Suprapubic skin (tissue), 4 donors: ENCODE results near the gene FAM78A. TPM values are rescaled to one million over a fixed set of nuclear protein-coding genes. Genes with fewer than 3 reads are reported as not detected.
A peak's percentile ranks its signal among the peaks of the same experiment; 100 is the strongest.

Experiments used
- DNase-seq, 2 donors: peaks; one replicate each; pipeline ENCODE4 v3.0.0-alpha.2; 2019; ENCODE audit warnings: low spot score in 2 of 2
- H3K27ac ChIP-seq: fragments of 200-600 bp; sonication (generic); one replicate; pipeline ENCODE4 v1.5.1; 2019
- H3K27me3 ChIP-seq: fragments of 200-600 bp; sonication (generic); one replicate; pipeline ENCODE4 v1.5.1; 2019
- H3K36me3 ChIP-seq: fragments of 200-600 bp; sonication (generic); one replicate; pipeline ENCODE4 v1.5.1; 2019
- H3K4me1 ChIP-seq: fragments of 200-600 bp; sonication (generic); one replicate; pipeline ENCODE4 v1.5.1; 2019
- H3K4me3 ChIP-seq: fragments of 200-600 bp; sonication (generic); one replicate; pipeline ENCODE4 v1.5.1; 2019; ENCODE audit warnings: mild to moderate bottlenecking
- H3K9me3 ChIP-seq: fragments of 200-600 bp; sonication (generic); one replicate; pipeline ENCODE4 v1.5.1; 2019
- EP300 ChIP-seq: sonication (generic); formaldehyde crosslinking; IDR thresholded peaks from one replicate; pipeline ENCODE4 v1.6.1; 2017; ENCODE audit warnings: antibody characterized with exemption
- POLR2A ChIP-seq, 2 donors: fragments of 450-650 bp; IDR thresholded peaks; one replicate each; pipeline ENCODE4 v1.6.1; 2017; ENCODE audit warnings: antibody characterized with exemption in 2 of 2, mild to moderate bottlenecking in 2 of 2, moderate library complexity in 2 of 2
- POLR2AphosphoS5 ChIP-seq, 3 donors: sonication (generic); formaldehyde crosslinking; IDR thresholded peaks; one replicate each; pipeline ENCODE4 v1.6.1; 2017; ENCODE audit warnings: antibody characterized with exemption in 3 of 3
- WGBS: methylation state at CpG from one replicate; pipeline ENCODE4 v1.1.5; 2018; 5-methylcytosine and 5-hydroxymethylcytosine counted together
- total RNA-seq, 4 donors: library from RNA; depleted of rRNA; stranded (reverse); fragments of >200 nt; gene quantifications; one replicate each; pipeline ENCODE4 v1.1.0, GENCODE V29; 2016
- TF ChIP-seq, protein P1 (sequence below), 2 donors: fragments of 200-600 bp in 1 of 2; fragments of 450-650 bp in 1 of 2; sonication (generic) in 1 of 2; IDR thresholded peaks; one replicate each; pipeline ENCODE4 v1.5.1; 2016 to 2019; ENCODE audit warnings: antibody characterized with exemption in 2 of 2, mild to moderate bottlenecking in 1 of 2, moderate library complexity in 1 of 2

Gene FAM78A
- total RNA-seq, 4 donors from 2014 or later = 0.81 to 2.0 (median 1.3) TPM

DNA sequence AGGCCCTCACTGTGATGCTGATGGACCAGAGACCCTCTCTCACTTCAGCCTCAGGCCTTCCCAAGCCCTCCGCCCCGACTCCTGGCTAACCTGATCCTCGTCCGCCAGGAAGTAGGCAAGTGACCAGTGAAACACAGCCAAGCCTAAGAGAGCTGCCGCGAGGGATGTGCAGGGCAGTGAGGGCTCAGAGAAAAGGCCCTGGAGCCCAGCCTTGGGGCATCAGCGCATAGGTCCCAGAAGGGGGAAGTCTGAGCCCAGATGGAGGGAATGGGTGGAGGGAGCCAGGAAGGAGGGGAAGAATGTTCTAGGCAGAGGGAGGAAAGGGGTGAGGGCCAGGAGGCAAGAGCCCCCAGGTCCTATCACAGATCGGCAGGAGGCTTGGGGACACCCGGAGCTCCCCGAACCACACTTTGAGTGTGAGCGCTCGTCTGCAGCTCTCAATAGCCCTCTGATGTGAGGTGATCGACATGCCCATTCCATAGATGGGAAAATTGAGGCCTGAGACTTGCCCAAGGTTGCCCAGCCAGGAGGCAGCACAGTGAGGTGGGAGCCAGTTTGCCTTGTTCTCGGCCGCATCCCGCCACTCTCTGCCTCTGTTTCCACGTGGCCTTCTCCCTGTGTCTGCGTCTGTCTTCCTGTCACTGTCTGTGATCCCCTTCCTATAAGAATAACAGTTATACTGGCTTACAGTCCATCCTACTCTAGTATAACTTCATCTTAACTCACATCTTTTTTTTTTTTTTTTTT is 33.4 kb upstream of the FAM78A start:
- no peaks in the 10 kb centered on the region for H3K36me3 ChIP-seq
- WGBS = 84% methylated on average over 18 of the region's 18 CpGs
- peaks cover 2% of the 10 kb centered on the region for H3K27me3 ChIP-seq
- H3K4me3 ChIP-seq = no peak overlapping the region
- no peak overlapping the region for H3K27ac ChIP-seq
- no peaks in the 10 kb centered on the region for H3K9me3 ChIP-seq
- H3K4me1 ChIP-seq = no peaks in the 10 kb centered on the region
- peak in 1 of 2 donors; percentile 68 for DNase-seq
- TF ChIP-seq POLR2A (IDR thresholded peaks at IDR 0.05) = no peak
- no peak for TF ChIP-seq POLR2AphosphoS5 (IDR thresholded peaks at IDR 0.05)
- TF ChIP-seq, protein P1, sequence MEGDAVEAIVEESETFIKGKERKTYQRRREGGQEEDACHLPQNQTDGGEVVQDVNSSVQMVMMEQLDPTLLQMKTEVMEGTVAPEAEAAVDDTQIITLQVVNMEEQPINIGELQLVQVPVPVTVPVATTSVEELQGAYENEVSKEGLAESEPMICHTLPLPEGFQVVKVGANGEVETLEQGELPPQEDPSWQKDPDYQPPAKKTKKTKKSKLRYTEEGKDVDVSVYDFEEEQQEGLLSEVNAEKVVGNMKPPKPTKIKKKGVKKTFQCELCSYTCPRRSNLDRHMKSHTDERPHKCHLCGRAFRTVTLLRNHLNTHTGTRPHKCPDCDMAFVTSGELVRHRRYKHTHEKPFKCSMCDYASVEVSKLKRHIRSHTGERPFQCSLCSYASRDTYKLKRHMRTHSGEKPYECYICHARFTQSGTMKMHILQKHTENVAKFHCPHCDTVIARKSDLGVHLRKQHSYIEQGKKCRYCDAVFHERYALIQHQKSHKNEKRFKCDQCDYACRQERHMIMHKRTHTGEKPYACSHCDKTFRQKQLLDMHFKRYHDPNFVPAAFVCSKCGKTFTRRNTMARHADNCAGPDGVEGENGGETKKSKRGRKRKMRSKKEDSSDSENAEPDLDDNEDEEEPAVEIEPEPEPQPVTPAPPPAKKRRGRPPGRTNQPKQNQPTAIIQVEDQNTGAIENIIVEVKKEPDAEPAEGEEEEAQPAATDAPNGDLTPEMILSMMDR (IDR thresholded peaks at IDR 0.05) = no peak
- TF ChIP-seq EP300 = no peak

DNA sequence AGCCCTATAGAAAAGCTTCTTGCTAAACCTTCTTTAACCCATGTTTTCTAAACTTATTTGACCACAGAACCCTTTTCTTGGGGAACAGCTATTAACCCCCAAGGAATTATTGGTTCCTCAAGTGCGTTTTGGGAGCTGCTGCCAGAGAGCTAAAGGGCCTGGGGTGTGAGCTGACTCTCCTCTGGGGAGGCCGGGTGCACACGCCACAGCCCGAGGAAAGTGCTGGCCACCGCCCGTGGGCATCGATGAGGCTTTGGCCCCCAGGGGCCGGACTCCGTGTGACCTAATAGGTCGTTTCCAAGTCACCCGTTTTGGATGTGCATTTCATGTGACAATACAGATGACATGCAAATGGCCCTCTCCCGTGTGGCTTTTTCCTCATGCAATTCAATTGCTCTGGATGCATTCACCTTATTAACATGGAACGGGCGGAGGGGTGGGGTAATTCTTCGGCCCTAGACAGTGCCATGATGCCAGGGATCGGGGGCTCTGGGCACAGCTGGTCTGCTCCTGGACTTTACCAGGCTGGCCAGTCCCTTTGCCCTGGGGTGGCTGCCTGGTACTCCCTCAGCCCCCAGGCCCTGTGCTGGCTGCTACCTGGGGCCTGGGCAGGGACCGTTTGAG is 32.7 kb upstream of the FAM78A start:
- TF ChIP-seq POLR2A (IDR thresholded peaks at IDR 0.05) (no peak), EP300 (no peak), POLR2AphosphoS5 (IDR thresholded peaks at IDR 0.05) (no peak)
- TF ChIP-seq, protein P1 (IDR thresholded peaks at IDR 0.05) = no peak
- H3K9me3 ChIP-seq = no peaks in the 10 kb centered on the region
- 78% methylated on average over 16 of the region's 17 CpGs for whole genome bisulfite sequencing
- no peaks in the 10 kb centered on the region for H3K4me1 ChIP-seq
- H3K27ac ChIP-seq = no peak overlapping the region
- DNase-seq = no peak
- no peak overlapping the region for H3K4me3 ChIP-seq
- peaks cover 2% of the 10 kb centered on the region for H3K27me3 ChIP-seq
- H3K36me3 ChIP-seq = no peaks in the 10 kb centered on the region

DNA sequence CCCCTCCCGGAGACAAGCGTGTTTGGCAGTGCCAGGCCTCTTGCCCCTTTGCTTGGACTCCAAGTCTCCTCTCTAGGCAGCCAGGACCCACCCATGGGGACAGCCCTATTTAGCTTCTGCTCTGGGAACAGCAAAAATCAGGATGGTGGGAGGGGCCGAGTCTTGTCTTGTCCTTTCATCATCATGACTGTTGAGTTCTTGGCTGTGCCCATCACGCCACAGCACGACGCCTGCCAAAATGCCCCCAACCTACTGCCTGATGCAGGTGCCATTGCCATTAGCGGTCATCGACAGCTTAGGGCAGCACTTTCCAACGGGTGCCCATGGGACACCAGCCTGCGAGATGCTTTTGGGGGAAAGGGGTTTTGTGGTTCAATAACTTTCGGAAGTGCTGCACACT is 32.1 kb upstream of the FAM78A start:
- WGBS = 93% methylated on average over 9 of the region's 11 CpGs
- no peak for TF ChIP-seq POLR2A (IDR thresholded peaks at IDR 0.05)
- no peak for TF ChIP-seq EP300
- TF ChIP-seq POLR2AphosphoS5 (IDR thresholded peaks at IDR 0.05) = no peak
- peak in 1 of 2 donors; percentile 65 for DNase-seq

DNA sequence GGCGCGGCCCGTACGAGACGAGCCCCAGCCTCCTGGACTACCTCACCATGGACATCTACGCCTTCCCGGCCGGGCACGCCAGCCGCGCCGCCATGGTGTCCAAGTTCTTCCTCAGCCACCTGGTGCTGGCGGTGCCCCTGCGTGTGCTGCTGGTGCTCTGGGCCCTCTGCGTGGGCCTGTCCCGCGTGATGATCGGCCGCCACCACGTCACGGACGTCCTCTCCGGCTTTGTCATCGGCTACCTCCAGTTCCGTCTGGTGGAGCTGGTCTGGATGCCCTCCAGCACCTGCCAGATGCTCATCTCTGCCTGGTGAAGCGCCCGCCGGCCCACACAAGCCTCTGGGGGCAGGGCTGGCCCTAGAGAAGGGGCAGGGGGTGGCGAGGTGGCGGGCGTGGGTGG is 31.7 kb upstream of the FAM78A start:
- Histone ChIP-seq H3K4me1 (no peaks in the 10 kb centered on the region), H3K36me3 (no peaks in the 10 kb centered on the region), H3K27ac (no peak overlapping the region), H3K9me3 (no peaks in the 10 kb centered on the region), H3K4me3 (no peak overlapping the region), H3K27me3 (peaks cover 2% of the 10 kb centered on the region)
- TF ChIP-seq POLR2AphosphoS5 (IDR thresholded peaks at IDR 0.05) (no peak), POLR2A (IDR thresholded peaks at IDR 0.05) (no peak), EP300 (no peak)
- TF ChIP-seq, protein P1 (IDR thresholded peaks at IDR 0.05) = no peak
- peak in 1 of 2 donors; percentile 75 for DNase-seq
- 91% methylated on average over 25 of the region's 31 CpGs for WGBS

More for the DNA sequence above, 32.1 kb upstream of the FAM78A start:
- no peaks in the 10 kb centered on the region for H3K36me3 ChIP-seq
- no peak overlapping the region for H3K4me3 ChIP-seq
- H3K27me3 ChIP-seq = peaks cover 2% of the 10 kb centered on the region
- H3K27ac ChIP-seq = no peak overlapping the region
- H3K4me1 ChIP-seq = no peaks in the 10 kb centered on the region
- H3K9me3 ChIP-seq = no peaks in the 10 kb centered on the region

DNA sequence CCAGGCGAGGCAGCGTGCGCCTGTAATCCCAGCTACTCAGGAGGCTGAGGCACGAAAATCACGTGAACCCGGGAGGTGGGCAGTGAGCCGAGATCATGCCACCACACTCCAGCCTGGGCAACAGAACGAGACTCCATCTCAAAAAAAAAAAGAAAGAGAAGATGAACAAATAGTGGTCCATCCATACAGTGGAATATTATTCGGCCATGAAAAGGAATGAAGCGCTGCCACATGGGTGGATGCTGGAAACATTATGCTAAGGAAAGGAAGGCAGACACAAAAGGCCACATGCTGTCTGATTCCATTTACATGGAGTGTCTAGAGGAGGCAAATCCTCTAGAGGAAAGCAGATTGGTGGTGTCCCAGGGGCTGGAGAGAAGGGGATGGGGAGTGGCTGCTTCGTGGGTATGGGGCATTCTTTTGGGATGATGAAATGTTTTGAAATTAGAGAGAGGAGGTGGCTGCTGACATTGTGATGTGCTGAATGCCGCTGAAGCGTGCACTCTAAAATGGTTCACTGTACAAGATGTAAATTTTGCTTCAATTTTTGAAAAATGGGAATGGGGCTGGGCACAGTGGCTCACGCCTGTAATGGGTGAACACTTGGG is 30.2 kb upstream of the FAM78A start:
- no peak overlapping the region for H3K27ac ChIP-seq
- WGBS = 90% methylated on average over 14 of the region's 14 CpGs
- DNase-seq = no peak
- no peaks in the 10 kb centered on the region for H3K4me1 ChIP-seq
- no peaks in the 10 kb centered on the region for H3K36me3 ChIP-seq
- peaks cover 2% of the 10 kb centered on the region for H3K27me3 ChIP-seq
- no peak for TF ChIP-seq EP300
- no peaks in the 10 kb centered on the region for H3K9me3 ChIP-seq
- H3K4me3 ChIP-seq = no peak overlapping the region
